KMS-11 (cell line): ENCODE data around the gene TTC28.

Experiments
- H2AFZ ChIP-seq: fragments of 200-600 bp; sonication (generic); 2 replicates; pipeline ENCODE4 v1.6.1; 2016; ENCODE audit warnings: antibody characterized with exemption, mixed run types, low read depth
- H3K27ac ChIP-seq: fragments of 200-600 bp; sonication (generic); 2 replicates; pipeline ENCODE4 v1.6.1; 2016; ENCODE audit warnings: mild to moderate bottlenecking, mixed run types
- H3K27me3 ChIP-seq: fragments of 200-600 bp; sonication (generic); 2 replicates; pipeline ENCODE4 v1.6.1; 2017; ENCODE audit warnings: mild to moderate bottlenecking, low read depth, mixed run types, moderate library complexity; ENCODE audit not compliant: insufficient read depth
- H3K36me3 ChIP-seq: fragments of 200-600 bp; sonication (generic); 2 replicates; pipeline ENCODE4 v1.6.1; 2017; ENCODE audit warnings: mild to moderate bottlenecking, mixed run types; ENCODE audit not compliant: insufficient read depth
- H3K4me1 ChIP-seq: fragments of 200-600 bp; sonication (generic); 2 replicates; pipeline ENCODE4 v1.6.1; 2016; ENCODE audit warnings: mild to moderate bottlenecking, low read depth, mixed run types; ENCODE audit not compliant: poor library complexity, severe bottlenecking
- H3K4me2 ChIP-seq: fragments of 200-600 bp; sonication (generic); 2 replicates; pipeline ENCODE4 v1.7.0; 2016; ENCODE audit warnings: mild to moderate bottlenecking, mixed run types
- H3K4me3 ChIP-seq: fragments of 200-600 bp; sonication (generic); IDR thresholded peaks from 2 replicates; pipeline ENCODE4 v1.6.1; 2017; ENCODE audit warnings: low read depth, low read length, mixed read lengths; ENCODE audit not compliant: insufficient read depth
- H3K79me2 ChIP-seq: fragments of 200-600 bp; sonication (generic); 2 replicates; pipeline ENCODE4 v1.6.1; 2016; ENCODE audit warnings: low read depth, mixed run types; ENCODE audit not compliant: insufficient read depth
- H3K9ac ChIP-seq: fragments of 200-600 bp; sonication (generic); 2 replicates; pipeline ENCODE4 v1.6.1; 2016; ENCODE audit warnings: mild to moderate bottlenecking, mixed run types
- H4K20me1 ChIP-seq: fragments of 200-600 bp; sonication (generic); 2 replicates; pipeline ENCODE4 v1.6.1; 2016; ENCODE audit warnings: mild to moderate bottlenecking, mixed run types; ENCODE audit not compliant: insufficient read depth
- CTCF ChIP-seq: fragments of 200-600 bp; sonication (generic); conservative IDR thresholded peaks from 2 replicates; pipeline ENCODE4 v1.6.1; 2017; ENCODE audit warnings: low read depth, mild to moderate bottlenecking, antibody characterized with exemption, low read length, moderate library complexity, mixed read lengths

Gene TTC28

GRCh38 chr22:28444659-28445058, 235.0 kb downstream of the TTC28 start:
- Histone ChIP-seq H3K27me3 (no peaks in the 10 kb centered on the region), H3K4me1 (no peaks in the 10 kb centered on the region), H3K4me3 (no peak overlapping the region), H3K79me2 (no peaks in the 10 kb centered on the region), H3K27ac (no peak overlapping the region), H3K36me3 (no peaks in the 10 kb centered on the region), H2AFZ (no peak overlapping the region), H4K20me1 (no peaks in the 10 kb centered on the region), H3K4me2 (no peak overlapping the region), H3K9ac (no peak overlapping the region)
- no peak for TF ChIP-seq CTCF

- Histone ChIP-seq H3K4me1 (no peaks in the 10 kb centered on the region), H3K27me3 (no peaks in the 10 kb centered on the region), H3K79me2 (no peaks in the 10 kb centered on the region), H4K20me1 (no peaks in the 10 kb centered on the region), H3K9ac (no peak overlapping the region), H3K36me3 (no peaks in the 10 kb centered on the region), H3K4me2 (no peak overlapping the region), H2AFZ (no peak overlapping the region), H3K27ac (no peak overlapping the region), H3K4me3 (no peak overlapping the region)
- TF ChIP-seq CTCF = no peak
Observed at GRCh38 chr22:28443526-28443876, 236.1 kb downstream of the TTC28 start.

DNA sequence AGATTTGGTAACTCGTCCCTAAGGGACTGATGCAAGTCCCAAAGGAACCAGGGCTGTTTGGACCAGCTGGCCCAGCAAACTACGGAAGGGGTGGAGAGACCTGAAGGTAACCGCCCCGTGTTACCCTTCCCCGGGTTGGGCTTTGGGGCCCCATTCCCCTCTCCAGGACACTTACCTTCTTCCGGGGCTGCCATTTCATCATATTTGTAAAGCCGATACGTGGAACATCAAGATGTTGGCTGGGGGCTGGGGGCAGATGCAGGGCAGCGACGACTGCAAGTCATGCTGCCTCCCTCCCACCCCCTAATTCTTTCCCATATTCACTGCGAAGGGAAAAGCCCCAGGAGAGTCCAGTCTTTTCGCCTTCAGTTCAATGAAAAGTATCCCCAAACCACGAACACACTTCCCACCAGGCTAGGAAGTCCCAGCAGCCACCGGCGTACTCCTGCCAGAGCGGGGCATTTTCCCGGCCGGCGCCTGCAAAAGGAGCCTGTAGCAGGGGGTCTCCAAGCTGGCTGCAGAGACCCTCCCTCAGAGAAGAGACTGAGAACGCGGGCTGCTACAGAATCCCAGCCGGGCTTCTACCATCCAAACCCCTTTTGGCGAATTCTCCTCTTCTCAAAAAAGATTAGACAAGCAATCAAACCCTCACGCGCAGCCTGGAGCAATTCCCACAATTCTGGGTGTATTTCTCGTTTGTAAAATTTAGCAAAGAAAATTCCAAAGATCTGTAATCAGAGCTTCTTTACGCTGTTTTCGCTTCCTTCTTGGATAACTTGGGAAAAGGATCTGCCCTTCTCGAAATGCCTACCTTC, 236.7 kb downstream of the TTC28 start:
- no peaks in the 10 kb centered on the region for H4K20me1 ChIP-seq
- H3K27ac ChIP-seq = no peak overlapping the region
- H3K4me3 ChIP-seq = no peak overlapping the region
- no peaks in the 10 kb centered on the region for H3K36me3 ChIP-seq
- no peaks in the 10 kb centered on the region for H3K4me1 ChIP-seq
- no peaks in the 10 kb centered on the region for H3K79me2 ChIP-seq
- no peak overlapping the region for H3K4me2 ChIP-seq
- H2AFZ ChIP-seq = no peak overlapping the region
- no peak overlapping the region for H3K9ac ChIP-seq
- TF ChIP-seq CTCF = no peak
- H3K27me3 ChIP-seq = no peaks in the 10 kb centered on the region

DNA sequence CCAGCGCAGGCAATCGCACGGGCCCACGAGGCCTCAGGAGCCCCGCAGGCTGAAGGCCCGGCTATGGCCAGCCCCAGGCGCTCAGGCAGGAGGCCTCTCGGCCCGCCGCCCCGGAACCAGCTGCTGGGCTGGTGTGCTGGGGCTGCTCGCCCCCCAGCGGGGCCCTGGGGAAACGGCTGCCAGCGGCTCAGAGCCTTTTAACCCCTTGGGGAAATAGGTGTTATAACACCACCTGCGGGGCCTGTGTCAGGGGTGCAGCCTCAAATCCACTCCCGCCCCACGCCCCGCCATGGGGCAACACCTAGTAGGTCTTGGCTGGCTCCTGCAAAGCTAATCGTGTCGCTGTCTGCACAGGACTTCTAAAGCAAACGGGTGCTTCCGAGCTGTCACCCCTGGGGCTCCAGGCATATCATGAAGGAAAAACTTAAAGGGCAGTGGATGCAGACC, 237.4 kb downstream of the TTC28 start:
- H3K4me2 ChIP-seq = no peak overlapping the region
- H2AFZ ChIP-seq = no peak overlapping the region
- no peaks in the 10 kb centered on the region for H4K20me1 ChIP-seq
- no peak for TF ChIP-seq CTCF
- H3K27me3 ChIP-seq = no peaks in the 10 kb centered on the region
- H3K36me3 ChIP-seq = no peaks in the 10 kb centered on the region
- no peak overlapping the region for H3K9ac ChIP-seq
- H3K4me1 ChIP-seq = no peaks in the 10 kb centered on the region
- no peak overlapping the region for H3K4me3 ChIP-seq
- H3K27ac ChIP-seq = no peak overlapping the region
- H3K79me2 ChIP-seq = no peaks in the 10 kb centered on the region
